Lung microvascular endothelial cell (primary cell): Measurements from ENCODE around the gene PSG1. TPM values are rescaled to one million over a fixed set of nuclear protein-coding genes. Genes with fewer than 3 reads are reported as not detected.

Experiments
- DNase-seq, 2 donors: peaks; one replicate each; pipeline versions ENCODE4 v3.0.0 to v3.0.0-alpha.2; 2010; ENCODE audit warnings: low read depth in 2 of 2
- total RNA-seq: library from RNA; depleted of rRNA; stranded (reverse); fragments of >200 nt; gene quantifications from 2 replicates; pipeline ENCODE4 v1.2.1, GENCODE V29; 2014

PSG1 gene
- total RNA-seq, 1 donor from 2014 or later, result not detected

DNA sequence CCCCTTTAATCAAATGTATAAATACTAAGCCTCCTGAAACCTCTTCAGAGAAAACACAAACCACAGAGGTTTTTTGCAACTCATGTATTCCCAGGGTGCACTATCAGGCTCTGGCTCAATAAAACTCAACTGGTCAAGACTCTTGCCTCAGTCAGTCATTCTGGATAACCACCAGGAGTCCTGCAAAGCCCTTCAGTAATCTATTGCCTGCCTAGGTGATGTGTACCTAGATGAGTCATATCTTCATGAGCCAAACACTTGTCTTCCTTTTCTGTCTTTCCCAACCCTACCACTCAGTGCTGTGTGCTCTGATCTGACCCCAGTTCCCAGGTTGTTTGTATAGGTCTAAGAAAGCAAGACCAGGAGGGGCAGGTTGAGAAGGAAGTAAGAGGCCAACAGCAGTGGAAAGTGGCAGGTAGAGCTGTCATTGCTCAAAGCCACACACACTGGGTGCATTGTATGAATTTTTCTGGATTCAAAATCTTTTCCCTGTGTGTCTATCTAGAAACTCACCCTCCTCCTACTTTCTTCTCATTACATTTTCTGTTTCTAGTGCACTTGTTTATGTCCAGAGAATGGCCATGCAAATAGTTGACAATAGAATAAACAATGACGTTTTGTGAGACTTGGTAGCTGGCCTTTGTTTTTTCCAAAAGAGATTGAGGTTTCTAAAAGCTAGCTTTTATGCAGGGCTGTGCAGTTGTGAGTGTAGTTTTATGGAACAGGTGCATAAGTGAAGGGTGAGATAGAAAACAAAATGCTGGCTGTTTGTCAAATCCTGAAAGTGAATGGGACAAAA lies 48.1 kb downstream of the PSG1 start:
- DNase-seq, result no peak

DNA sequence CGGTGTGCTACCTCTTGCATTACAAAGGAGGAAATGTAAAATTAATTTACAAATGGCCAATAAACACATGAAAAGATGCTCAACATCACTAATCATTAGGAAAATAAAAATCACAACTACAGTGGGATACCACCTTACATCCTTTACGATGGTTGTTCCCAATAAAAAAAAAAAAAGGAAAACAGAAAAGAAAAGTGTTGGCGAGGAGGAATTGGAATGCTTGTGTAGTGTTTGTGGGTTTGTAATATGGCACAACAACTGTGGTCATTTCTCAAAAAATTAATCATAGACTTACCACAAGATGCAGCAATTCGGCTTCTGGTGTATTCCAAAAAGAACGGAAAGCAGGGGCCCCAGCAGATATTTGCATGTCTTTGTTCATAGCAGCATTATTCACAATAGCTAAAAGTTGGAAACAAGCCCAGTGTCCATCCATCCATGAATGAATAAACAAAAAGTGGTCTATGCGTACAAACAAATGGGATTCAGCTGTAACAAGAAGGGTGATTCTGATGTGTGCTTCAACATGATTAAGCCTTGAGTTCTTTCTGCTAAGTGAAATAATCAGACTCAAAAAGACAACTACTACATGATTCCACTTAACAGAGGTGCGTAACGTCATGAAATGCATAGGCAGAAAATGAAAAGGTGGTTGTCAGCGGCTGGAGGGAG lies 58.1 kb downstream of the PSG1 start:
- DNase-seq, result peak in 1 of 2 donors; percentile 52

DNA sequence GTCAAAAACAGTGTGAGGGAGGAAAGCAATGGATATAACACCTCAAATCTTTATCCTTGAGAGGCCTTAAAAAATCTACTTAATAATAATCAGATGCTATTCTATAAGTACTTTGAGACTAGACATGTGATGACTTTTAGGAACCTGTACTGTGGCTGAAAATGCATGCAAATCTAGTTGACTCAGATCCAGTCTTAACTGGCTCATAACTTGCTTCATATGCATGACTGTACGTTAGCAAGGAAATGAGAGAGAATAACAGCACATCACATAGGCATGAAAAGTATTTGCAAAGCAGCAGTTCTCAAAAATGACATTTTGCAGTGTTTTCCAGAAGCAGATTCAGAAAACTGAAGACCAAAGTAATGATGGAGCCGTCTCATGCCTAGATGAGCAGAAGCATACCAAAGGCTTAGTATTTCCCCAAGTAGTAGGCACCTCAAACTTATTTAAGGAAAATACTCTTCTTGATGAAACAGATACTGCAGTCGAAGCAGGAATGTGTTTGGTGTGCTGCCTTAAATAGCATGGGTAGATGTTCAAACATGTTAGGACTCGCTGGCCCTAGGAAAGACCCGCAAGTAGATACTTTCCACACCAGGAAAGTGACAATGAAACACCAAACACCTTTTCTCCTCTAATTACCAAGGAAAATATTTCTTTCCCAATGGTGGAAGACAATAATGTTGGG lies 59.4 kb downstream of the PSG1 start:
- DNase-seq, result peak; percentile 11 to 73

GRCh38 chr19:42816894-42817293 lies 62.6 kb downstream of the PSG1 start:
- peak in 1 of 2 donors; percentile 24 for DNase-seq

Other genes starting within 250 kb of the PSG1 start
- gene PSG3, start 139.2 kb downstream of the PSG1 start, total RNA-seq, result not detected in 2 replicates
- gene PSG8, start 114.0 kb downstream of the PSG1 start, total RNA-seq, result 0.22 and 0.60 TPM in 2 replicates
- gene PSG6, start 38.2 kb upstream of the PSG1 start, total RNA-seq, result not detected in 2 replicates
- not detected in 2 replicates for gene PSG7, start 57.5 kb upstream of the PSG1 start, total RNA-seq
- not detected in 2 replicates for gene PSG11, start 146.8 kb upstream of the PSG1 start, total RNA-seq
- gene PSG2, start 203.0 kb upstream of the PSG1 start, total RNA-seq, result not detected in 2 replicates